Measurements from ENCODE around the gene SLC41A3. TPM values are rescaled to one million over a fixed set of nuclear protein-coding genes. Genes with fewer than 3 reads are reported as not detected.

The SLC41A3 gene
- total and polyA plus RNA-seq, 2 of the 4 experiments (the other 2 are of a cell fraction): 30.5 to 43.5 TPM

- DNase-seq: no peak
- H2AFZ ChIP-seq (replicated peaks; ENCODE audit: low read length, poor library complexity): no peak overlapping the region
- no peak overlapping the region for H4K8ac ChIP-seq (ENCODE audit: low read depth in 2 of 2, low read length in 2 of 2)
- H2BK15ac ChIP-seq (ENCODE audit: low read depth, low read length): no peak overlapping the region
- no peak overlapping the region for H3K23ac ChIP-seq (ENCODE audit: low read depth, low read length)
- no peak overlapping the region for H3K4me2 ChIP-seq (ENCODE audit: low read depth, low read length)
- ChIA-PET POLR2A (ENCODE audit: unreplicated experiment) (no interaction called here), CTCF (no interaction called here)
- no peaks in the 10 kb centered on the region for H4K20me1 ChIP-seq (ENCODE audit: insufficient read depth, low read length)
- H4K91ac ChIP-seq (ENCODE audit: insufficient read depth, low read depth, low read length): no peak overlapping the region
- dilution Hi-C loops (cut with HindIII; ENCODE audit: low sequenced_read_pairs, unreplicated experiment) (no loop called here), intact Hi-C loops (cut with micrococcal nuclease) (no loop called here), in situ Hi-C loops (cut with MboI; ENCODE audit: low sequenced_read_pairs) (no loop called here)
- ATAC-seq (ENCODE audit: low read depth): no peak
- H3K56ac ChIP-seq (ENCODE audit: extremely low read depth, insufficient read depth, low read length): no peak overlapping the region
- no peak overlapping the region for H3K14ac ChIP-seq (replicated peaks; ENCODE audit: low read depth, low read length)
- no peak overlapping the region for H2AK9ac ChIP-seq (replicated peaks; ENCODE audit: low read depth, low read length, poor library complexity)
- BruUV-seq (replicated peaks): no TSS peak
- no peak overlapping the region for H2BK20ac ChIP-seq (ENCODE audit: low read depth, low read length)
- H3K9ac ChIP-seq (ENCODE audit: low read depth, low read length): no peak overlapping the region
- H3K9me1 ChIP-seq (ENCODE audit: insufficient read depth, low read length): no peaks in the 10 kb centered on the region
- no peak overlapping the region for H3K4me3 ChIP-seq (ENCODE audit: insufficient read depth, low read depth, low read length)
- TF ChIP-seq RFX5 (IDR thresholded peaks at IDR 0.05; ENCODE audit: low read depth, low read length): no peak
- TF ChIP-seq MAFK (IDR thresholded peaks at IDR 0.05; ENCODE audit: low read depth, low read length): no peak
- TF ChIP-seq RAD21 (IDR thresholded peaks at IDR 0.05; ENCODE audit: low read length): no peak
- TF ChIP-seq POLR2A (IDR thresholded peaks at IDR 0.05; ENCODE audit: low read depth, low read length): no peak
- TF ChIP-seq FOS (IDR thresholded peaks at IDR 0.05; ENCODE audit: low read depth, low read length): no peak
- TF ChIP-seq USF2 (IDR thresholded peaks at IDR 0.05; ENCODE audit: low read depth, low read length): no peak
- TF ChIP-seq BHLHE40 (IDR thresholded peaks at IDR 0.05; ENCODE audit: low read depth, low read length): no peak
- no peak for TF ChIP-seq ELK1 (IDR thresholded peaks at IDR 0.05; ENCODE audit: borderline replicate concordance, low read depth, low read length)
- TF ChIP-seq CEBPB (IDR thresholded peaks at IDR 0.05; ENCODE audit: low read depth, low read length): no peak
- TF ChIP-seq MAZ (IDR thresholded peaks at IDR 0.05; ENCODE audit: borderline replicate concordance, low read depth, low read length): no peak
- TF ChIP-seq SMC3 (IDR thresholded peaks at IDR 0.05; ENCODE audit: low read depth, low read length): no peak
- no peak for TF ChIP-seq RCOR1 (IDR thresholded peaks at IDR 0.05; ENCODE audit: insufficient replicate concordance, low read length)
- TF ChIP-seq CHD1 (IDR thresholded peaks at IDR 0.05; ENCODE audit: low read depth, low read length): no peak
- TF ChIP-seq CTCF (conservative IDR thresholded peaks at IDR 0.05; ENCODE audit: low read depth, low read length): no peak
- no peak for TF ChIP-seq NFE2L2 (IDR thresholded peaks at IDR 0.05; ENCODE audit: low read depth, low read length)
- TF ChIP-seq MXI1 (IDR thresholded peaks at IDR 0.05; ENCODE audit: borderline replicate concordance, low read depth, low read length): no peak
- no peak overlapping the region for H3K27ac ChIP-seq (ENCODE audit: insufficient read depth, low read length)
- no peak overlapping the region for H3K4ac ChIP-seq (ENCODE audit: low read depth, low read length)
- no peak overlapping the region for H3K18ac ChIP-seq (ENCODE audit: low read depth, low read length)
- no peak overlapping the region for H2BK5ac ChIP-seq (ENCODE audit: low read depth, low read length, poor library complexity, severe bottlenecking)
- no peak overlapping the region for H2AK5ac ChIP-seq (ENCODE audit: low read depth, low read length)
- no peaks in the 10 kb centered on the region for H3K27me3 ChIP-seq (ENCODE audit: control insufficient read depth, insufficient read depth, low read length)
- no peaks in the 10 kb centered on the region for H3K4me1 ChIP-seq (ENCODE audit: control insufficient read depth, insufficient read depth, low read length)
- H4K5ac ChIP-seq (ENCODE audit: low read depth, low read length): no peak overlapping the region
- peaks cover 7% of the 10 kb centered on the region for H3K9me3 ChIP-seq (ENCODE audit: control insufficient read depth, insufficient read depth, low read length)
- WGBS, 2 experiments (ENCODE audit: extremely low coverage in 2 of 2, insufficient read length in 1 of 2): 66% methylated on average over 3 of the region's 6 CpGs; no CpG with 5 or more reads in 1 of the 2 experiments
- H2BK120ac ChIP-seq (ENCODE audit: low read depth, low read length): no peak overlapping the region
- H3K36me3 ChIP-seq (ENCODE audit: control insufficient read depth, insufficient read depth, low read length): no peaks in the 10 kb centered on the region; the same call in 1 of the 2 replicates
- H3K79me1 ChIP-seq (ENCODE audit: low read depth in 1 of 2, low read length in 2 of 2): no peaks in the 10 kb centered on the region
These were observed 57.2 kb downstream of the SLC41A3 start for GRCh38 chr3:126026761-126027160.

Data from IMR-90 (cell line).